NCI-H1930 (cell line): ENCODE results near the gene SLC39A6.
"Not testable (repeated sequence)": the region's sequence is repeated elsewhere in the genome, so short reads cannot be mapped to it uniquely, and the experiment has no call there.

Source experiments
- DNase-seq, 2 experiments: peaks; one replicate each; lab custom pipeline; 2025; lab: John Stamatoyannopoulos, UW

The SLC39A6 gene, protein sequence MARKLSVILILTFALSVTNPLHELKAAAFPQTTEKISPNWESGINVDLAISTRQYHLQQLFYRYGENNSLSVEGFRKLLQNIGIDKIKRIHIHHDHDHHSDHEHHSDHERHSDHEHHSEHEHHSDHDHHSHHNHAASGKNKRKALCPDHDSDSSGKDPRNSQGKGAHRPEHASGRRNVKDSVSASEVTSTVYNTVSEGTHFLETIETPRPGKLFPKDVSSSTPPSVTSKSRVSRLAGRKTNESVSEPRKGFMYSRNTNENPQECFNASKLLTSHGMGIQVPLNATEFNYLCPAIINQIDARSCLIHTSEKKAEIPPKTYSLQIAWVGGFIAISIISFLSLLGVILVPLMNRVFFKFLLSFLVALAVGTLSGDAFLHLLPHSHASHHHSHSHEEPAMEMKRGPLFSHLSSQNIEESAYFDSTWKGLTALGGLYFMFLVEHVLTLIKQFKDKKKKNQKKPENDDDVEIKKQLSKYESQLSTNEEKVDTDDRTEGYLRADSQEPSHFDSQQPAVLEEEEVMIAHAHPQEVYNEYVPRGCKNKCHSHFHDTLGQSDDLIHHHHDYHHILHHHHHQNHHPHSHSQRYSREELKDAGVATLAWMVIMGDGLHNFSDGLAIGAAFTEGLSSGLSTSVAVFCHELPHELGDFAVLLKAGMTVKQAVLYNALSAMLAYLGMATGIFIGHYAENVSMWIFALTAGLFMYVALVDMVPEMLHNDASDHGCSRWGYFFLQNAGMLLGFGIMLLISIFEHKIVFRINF

DNA sequence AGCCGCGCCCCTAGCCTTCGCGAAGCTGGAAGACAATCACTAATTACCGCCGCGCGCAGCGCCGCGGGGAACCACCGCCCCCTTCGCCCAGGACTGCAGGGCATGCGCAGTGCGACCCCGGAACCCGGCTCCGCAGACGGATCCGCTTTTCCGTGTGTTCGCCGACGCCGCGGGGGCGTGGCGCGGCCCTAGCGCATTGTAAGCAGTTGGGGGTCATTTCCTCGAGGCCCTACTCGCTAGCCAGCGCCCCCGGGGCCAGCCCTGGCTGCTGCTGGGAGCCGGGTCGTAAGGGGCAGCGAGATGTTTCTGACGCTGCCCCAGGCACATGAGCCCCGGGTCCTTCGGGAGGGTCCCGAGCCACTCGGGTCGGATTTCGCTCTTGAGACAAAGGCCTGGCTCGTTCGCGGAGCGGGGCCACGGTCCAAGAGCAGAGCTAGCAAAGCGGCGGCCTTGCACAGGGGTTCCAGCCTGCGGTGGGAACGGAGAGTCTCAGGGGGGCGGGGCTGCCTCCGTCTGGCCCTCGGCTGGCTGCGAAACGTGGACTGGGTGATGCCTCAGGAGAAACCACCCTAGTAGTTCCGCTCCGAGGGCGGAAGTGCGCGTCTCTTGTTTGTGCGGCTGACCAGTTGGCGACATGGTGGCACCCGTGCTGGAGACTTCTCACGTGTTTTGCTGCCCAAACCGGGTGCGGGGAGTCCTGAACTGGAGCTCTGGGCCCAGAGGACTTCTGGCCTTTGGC lies at the start of gene SLC39A6, which contains the start of gene ELP2:
SLC39A6 (minus strand) TSS at position 41 of the 739 bp plus-strand sequence. CDS start 2,333 bp downstream, outside the sequence.
ELP2 (plus strand) TSS at position 600 of the 739 bp plus-strand sequence; CDS start at position 635, 35 bp downstream.
- DNase-seq = peak; percentile 95 to 97

DNA sequence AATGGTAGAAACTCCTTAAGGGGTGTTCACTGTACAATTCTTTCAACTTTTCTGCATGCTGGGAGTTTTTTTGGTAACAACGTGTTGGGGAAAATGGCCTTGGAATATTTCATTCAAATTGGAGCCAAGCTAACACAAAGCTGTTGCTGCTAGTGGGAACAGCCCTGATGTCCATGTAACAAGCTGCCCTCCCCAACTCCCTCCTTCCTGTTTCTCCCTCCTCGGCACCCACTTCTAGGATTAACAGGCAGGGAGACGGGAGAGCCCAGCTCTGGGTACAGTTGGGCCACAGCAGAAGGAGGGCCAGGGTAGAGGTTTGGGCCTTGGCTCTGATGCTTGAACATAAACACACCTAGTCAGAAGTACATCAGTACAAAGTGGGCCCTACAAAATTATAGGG lies 48.8 kb upstream of the SLC39A6 start:
- no peak for DNase-seq

DNA sequence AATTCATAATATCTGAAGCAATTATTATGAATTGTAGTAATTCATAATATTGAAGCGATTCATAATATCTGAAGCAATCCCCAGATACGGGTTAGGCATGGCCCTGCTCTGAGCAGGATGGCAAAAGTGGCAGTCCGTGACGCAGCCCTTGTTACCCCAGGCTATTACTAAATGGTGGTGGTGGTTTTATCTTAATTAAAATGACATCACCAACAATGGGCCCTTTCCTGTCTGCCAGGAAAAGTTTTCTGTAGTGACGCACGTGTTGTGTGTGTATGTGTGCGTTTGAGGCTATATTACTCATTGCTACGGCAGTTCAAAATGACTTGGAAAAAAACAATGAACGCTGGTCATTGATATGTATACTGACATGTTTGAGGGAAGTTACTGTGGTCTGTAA lies 47.6 kb upstream of the SLC39A6 start:
- no peak for DNase-seq

DNA sequence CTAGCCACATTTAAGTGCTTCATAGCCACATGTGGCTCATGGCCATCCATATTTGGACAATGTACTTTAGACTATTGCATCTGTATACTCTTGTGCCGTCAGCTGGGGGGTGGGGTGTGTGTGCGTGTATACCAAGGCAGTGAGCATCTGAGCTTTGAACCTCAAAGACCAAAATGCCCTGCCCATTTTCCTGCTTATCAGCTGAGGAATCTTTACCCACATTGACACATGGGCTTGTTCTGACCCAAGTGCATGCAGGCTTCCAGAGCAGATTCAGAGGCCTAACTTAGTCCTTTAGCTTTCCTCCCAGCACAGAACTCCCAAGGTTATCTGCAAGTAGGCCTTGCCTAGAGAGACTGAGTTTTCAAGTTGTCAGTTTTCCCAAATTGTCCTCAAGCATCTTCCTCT lies 47.0 kb upstream of the SLC39A6 start:
- DNase-seq = no peak

DNA sequence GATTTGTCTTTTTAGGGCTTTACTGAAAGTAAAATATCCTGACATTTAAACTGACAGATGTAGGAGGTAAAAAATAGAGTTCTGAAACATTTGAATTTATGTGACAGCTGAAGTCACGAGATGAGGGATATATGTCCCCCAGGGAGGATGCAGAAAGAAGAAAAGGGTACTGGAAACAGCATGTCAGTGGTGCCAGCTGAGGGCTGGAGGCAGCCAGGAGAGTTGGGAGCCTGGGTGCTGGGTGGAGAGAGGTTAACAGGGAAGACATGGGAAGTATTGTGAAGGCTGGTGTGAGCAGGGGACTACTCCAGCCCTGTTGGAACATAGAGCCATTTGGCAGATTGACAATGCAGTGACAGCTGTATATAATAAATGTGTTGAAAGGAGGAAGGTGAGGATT lies 46.3 kb upstream of the SLC39A6 start:
- no peak for DNase-seq

DNA sequence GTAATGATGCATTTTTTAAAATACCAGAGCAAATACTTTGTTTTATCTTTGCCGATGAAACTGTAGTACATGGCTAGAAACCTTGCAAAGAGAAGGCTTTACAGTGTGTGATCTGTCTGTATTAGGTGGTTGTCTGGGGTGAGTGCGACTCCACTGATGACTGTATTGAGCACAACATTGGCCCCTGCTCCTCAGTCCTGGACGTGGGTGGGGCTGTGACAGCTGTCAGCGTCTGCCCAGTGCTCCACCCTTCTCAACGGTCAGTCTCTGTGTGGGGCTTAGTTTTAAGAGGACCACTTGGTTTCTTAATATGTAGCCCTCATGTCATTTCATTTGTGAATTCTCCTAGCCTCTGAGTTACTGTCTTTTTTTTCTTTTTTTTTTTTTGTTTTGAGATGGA lies 40.8 kb upstream of the SLC39A6 start:
- no peak for DNase-seq

DNA sequence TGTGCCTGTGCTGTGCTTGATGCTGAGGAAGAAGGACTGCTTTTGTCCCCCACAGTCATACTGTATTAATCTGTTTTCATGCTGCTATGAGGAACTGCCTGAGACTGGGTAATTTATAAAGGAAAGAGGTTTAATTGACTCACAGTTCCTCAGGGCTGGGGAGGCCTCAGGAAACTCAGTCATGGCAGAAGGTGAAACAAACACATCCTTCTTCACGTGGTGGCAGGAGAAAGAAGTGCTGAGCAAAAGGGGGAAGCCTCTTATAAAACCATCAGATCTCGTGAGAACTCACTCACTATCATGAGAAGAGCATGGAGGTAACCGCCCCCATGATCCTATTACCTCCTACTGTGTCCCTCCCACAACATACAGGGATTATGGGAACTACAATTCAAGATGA lies 39.2 kb upstream of the SLC39A6 start:
- DNase-seq = not testable (repeated sequence)

DNA sequence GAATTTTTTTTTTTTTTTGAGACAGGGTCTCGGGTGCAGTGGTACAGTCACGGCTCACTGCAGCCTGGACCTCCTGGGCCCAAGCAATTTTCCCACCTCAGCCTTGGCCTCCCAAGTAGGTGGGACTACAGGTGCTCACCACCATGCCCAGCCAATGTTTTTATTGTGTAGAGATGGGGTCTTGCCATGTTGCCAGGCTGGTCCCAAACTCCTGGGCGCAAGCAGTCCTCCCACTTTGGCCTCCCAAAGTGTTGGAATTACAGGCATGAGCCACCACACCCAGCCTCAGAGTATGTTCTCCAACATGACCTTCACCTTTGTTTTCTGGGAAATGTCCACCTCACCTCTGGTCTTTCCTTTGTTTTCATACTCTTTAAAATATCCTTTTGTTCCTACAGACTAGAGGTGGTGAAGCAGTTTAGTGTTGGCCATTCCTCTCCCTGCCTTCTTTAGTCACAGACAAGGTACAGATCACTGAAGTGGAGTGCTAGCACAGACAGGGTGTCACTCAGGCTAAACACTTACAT lies 38.6 kb upstream of the SLC39A6 start:
- no peak for DNase-seq

DNA sequence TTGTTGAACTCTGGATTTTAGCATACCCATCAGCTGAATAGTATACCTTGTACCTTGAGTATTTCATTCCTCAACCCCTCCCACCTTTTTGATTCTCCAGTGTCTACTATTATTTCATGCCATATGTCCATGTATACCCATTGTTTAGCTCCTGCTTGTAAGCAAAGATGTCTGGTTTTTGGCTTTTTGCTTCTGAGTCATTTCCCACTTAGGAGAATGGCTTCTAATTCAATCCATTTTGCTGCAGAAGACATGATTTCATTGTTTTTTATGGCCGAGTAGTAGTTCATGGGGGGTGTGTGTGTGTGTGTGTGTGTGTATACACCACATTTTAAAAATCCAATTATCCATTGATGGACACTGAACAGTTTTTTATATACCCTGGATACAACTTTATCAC lies 33.8 kb upstream of the SLC39A6 start:
- DNase-seq = no peak

DNA sequence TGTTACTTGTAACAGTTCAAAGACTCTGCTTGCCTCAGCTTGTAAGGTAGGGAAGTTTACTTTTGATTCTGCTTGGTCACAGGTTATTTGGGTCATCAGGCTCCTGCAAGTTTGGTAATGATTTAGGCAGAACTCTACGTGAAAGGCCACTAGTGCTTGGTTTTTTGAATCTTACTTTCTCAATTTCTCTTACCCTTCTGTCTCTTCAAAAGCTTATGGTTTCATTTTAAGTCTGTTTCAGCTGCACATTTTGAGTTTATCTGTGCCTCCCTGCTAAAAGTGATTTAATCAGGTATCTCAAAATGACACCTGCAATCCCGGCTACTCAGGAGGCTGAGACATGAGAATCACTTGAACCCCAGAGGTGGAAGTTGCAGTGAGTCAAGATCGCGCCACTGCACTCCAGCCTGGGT lies 31.8 kb upstream of the SLC39A6 start:
- DNase-seq = no peak

DNA sequence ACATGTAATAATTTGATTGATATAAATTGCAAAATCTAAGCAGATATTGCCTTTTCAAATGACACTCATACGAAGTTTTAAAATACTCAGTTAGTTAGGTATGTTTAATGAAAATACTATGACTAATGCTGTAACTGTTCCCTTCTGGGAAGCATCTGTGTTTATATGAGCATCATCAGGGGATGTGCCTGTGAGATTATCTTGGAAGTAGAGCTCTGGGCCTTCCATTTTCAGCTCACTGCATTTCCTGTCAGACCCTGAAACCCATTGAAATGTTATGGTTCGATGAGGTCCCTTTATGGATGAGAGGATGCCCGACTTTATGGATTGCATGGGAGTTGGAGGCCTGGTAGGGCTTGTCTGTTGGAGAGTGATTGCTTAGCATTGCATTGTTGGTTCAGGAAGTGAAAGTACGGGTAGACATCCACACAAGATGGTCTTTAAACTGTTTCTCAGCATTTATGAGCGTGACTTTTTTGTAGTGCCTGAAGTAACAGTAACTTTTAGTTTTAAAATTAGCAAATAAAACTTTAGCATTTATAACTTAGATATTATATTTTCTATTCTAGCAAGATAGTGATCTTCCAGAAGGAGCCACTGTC lies 29.2 kb upstream of the SLC39A6 start:
- no peak for DNase-seq

DNA sequence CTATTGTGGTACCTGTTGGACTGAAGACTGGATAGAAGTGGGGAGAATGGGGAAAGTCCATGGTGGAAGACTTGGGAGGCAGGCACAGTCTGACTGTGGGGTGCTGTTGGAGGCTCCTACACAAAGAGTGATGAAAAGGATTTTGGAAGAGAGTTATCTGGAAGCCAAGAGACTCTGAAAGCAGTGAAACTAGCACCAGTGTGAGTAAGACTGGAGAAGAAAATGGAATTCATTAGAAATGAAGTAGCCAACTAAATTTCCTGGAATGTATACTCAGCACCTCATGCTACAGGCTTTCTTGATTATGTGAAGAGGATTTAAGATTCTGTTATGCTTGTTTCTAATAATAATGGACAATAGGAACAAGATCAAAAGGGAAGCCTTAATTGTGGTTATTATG lies 28.3 kb upstream of the SLC39A6 start:
- DNase-seq = no peak

DNA sequence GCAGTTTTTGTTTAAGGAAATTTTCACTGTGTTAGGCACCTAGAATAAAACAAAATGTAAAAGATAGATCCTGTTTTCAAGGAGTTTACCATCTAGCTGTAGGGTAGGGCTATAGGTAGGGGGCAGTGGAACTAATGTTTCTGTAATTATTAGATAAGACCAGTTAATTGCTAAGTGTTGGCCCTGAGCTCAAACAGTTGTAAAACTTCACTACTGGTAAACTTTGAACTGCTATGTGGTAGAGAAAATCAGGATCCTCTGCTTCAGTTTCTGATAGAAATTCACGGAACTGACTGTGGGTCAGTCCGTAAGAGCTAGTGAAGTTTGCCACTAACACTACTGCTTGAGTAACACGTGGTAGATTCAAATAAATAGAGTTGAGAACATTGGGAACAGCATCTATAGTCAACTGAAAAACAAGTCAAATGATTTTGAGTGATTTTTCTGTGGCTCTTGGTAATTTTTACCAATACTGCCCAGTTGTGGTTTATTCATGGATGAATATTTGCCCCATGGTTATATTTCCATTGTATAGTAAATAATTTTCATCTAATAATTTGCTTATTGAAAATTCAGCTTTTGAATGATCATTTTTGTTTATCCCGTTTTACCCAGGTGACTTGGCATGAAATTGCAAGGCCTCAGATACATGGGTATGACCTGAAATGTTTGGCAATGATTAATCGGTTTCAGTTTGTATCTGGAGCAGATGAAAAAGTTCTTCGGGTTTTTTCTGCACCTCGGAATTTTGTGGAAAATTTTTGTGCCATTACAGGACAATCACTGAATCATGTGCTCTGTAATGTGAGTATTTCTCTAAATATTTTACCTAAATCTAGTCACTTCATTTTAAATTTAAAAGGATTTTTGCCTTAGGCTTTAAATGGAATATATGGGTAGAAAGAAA lies 27.0 kb upstream of the SLC39A6 start:
- DNase-seq = no peak

DNA sequence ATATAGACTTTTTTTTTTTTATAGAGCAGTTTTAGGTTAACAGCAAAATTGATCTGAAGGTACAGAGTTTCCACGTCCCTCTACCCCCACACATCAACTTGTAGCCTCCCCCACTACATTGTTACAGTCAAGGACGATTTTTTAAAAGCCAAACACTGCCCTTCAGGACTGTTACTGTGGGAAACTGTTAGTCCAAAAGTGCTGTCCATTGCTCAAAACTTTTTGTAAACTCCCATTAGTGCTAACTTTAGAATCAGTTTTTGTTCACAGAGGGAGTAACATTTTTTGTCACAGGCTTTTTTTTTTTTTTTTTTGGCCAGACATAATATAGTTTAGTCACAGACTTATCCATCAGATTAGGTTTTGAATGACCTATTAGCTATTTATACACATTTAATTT lies 24.6 kb upstream of the SLC39A6 start:
- DNase-seq = no peak

DNA sequence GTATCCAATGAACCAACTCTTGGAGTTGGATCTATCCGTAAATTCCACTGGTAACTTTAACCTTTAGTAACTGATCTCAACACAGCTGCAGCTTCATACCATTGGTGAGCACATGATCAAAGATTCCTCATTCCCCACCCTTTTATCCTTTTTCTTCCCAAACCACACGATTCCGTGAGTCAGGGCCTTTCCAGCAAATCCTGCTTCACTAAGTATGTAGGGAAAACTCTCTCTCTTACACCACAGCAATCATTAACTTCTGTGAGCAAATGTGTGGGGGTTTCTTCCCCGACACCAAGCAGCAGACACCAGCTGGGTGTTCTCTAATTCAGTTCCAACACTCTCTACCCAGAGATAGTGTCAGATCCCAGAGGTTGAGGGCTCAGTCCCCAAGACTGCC lies 24.1 kb upstream of the SLC39A6 start:
- DNase-seq = no peak

DNA sequence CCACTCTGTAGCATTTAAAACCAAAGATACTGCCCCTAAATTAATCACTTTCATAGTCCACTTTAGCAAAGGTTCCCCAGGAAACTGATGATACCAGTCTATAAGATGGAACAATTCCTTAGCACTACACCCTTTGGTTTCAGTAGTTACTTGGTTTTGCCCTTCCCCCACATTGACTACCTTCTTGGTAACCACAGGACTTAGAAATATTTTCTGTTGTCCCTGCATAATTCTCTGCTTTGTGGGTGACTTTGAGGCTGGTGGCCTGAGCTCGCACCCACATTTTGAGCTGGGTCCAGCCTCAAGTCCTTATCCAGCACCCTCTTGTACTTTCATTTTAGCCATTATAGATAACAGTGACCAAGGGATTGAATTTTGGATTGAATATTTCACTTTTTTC lies 23.6 kb upstream of the SLC39A6 start:
- no peak for DNase-seq

DNA sequence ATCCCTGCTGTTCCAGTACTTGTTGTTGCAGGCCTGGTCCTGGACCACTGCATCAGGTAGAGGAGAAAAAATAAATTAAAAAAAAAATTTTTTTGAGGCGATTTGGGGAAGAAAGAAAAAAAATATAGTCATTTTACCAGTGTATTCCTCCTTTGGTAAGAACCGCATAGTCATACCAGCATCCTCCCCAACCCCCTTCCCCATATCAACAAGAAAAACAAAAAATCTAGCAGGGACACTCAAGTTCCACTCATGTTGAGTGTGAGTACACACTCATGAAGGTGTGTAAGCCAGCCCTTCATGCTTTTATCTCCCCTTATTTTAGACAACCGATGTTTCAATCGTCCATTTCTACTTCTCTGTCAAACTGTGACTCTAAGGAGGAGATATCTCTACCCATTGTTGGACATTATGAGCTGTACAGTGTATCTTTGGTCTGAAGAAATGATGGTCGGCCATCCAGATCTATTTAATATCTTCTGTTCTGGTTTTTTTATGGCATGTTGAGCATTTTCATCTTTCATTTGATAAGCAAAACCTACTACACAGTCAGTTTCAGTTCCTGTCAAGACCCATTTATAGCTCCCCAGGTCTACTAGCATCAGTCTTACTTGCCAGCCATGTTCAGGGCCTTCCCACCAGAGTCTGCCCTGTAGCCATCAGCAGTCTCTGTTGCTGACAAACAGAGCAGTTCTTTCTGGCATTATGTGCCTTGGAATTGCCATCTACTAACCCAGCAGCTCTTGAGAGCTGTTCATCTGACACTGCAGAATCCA lies 20.6 kb upstream of the SLC39A6 start:
- no peak for DNase-seq

DNA sequence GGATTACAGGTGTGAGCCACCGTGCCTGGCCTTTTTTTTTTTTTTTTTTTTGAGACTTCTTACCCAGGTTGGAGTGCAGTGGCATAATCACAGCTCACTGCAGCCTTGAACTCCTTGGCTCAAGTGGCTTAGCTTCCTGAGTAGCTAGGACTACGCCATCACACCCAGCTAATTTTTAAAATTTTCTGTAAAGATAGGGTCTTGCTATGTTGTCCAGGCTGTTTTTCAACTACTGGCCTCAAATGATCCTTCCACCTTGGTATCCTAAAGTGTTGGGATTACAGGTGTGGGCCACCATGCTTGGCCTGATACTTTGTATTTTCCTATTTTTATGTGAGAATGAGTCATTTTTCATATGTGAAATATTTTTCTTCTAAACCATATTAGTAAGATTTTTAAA lies 14.3 kb upstream of the SLC39A6 start:
- DNase-seq = no peak

DNA sequence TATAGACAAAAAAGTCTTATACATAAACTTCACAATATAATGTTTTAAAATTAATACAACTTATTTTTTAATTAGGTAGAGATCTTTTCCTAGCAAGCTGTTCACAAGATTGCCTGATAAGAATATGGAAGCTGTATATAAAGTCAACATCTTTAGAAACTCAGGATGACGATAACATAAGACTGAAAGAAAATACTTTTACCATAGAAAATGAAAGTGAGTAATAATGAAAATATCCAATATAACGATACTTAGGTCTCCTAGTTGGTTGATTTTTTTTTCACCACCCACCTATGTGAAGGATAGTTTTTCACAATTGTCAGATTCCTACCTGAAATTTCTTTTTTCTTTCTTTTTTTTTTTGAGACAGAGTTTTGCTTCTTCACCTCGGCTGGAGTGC lies 13.6 kb upstream of the SLC39A6 start:
- no peak for DNase-seq

DNA sequence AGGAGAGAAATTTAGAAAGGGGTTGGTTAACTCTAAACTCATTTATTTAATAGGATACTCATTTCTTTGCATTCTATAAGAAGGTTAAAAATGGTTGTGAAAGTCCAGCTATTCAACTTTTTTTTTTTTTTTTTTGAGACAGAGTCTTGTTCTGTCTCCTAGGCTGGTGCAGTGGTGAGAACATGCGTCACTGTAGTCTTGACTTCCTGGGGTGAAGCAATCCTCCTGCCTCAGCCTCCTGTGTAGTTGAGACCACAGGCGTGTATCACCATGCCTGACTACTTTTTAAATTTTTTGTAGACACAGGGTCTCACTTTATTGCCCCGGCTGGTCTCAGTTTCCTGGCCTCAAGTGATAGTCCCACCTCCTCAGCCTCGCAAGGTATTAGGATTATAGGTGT lies 12.4 kb upstream of the SLC39A6 start:
- no peak for DNase-seq
